ENCODE results near the gene RNF223.

Gene RNF223

GRCh38 chr1:1037366-1038327 is 36.5 kb downstream of the RNF223 start:
- no peak for TF ChIP-seq CTCF (IDR thresholded peaks at IDR 0.05; ENCODE audit: borderline replicate concordance, control extremely low read depth, extremely low read depth, insufficient read depth, missing control alignments)
- DNase-seq (ENCODE audit: low spot score): no peak
- in situ Hi-C loops (cut with MboI; ENCODE audit: low sequenced_read_pairs, unreplicated experiment): no loop called here

GRCh38 chr1:1035291-1035943 is 38.7 kb downstream of the RNF223 start:
- TF ChIP-seq CTCF (IDR thresholded peaks at IDR 0.05; ENCODE audit: borderline replicate concordance, control extremely low read depth, extremely low read depth, insufficient read depth, missing control alignments): no peak
- in situ Hi-C loops (cut with MboI; ENCODE audit: low sequenced_read_pairs, unreplicated experiment): no loop called here
- no peak for DNase-seq (ENCODE audit: low spot score)

- no peak for TF ChIP-seq CTCF (IDR thresholded peaks at IDR 0.05; ENCODE audit: borderline replicate concordance, control extremely low read depth, extremely low read depth, insufficient read depth, missing control alignments)
- in situ Hi-C loops (cut with MboI; ENCODE audit: low sequenced_read_pairs, unreplicated experiment): no loop called here
- DNase-seq (ENCODE audit: low spot score): no peak
These were observed 39.7 kb downstream of the RNF223 start for GRCh38 chr1:1034439-1034781.

GRCh38 chr1:1033731-1034438 is 40.2 kb downstream of the RNF223 start:
- in situ Hi-C loops (cut with MboI; ENCODE audit: low sequenced_read_pairs, unreplicated experiment): no loop called here
- DNase-seq (ENCODE audit: low spot score): peak; percentile 50
- no peak for TF ChIP-seq CTCF (IDR thresholded peaks at IDR 0.05; ENCODE audit: borderline replicate concordance, control extremely low read depth, extremely low read depth, insufficient read depth, missing control alignments)

GRCh38 chr1:1033009-1033587 is 41.0 kb downstream of the RNF223 start:
- TF ChIP-seq CTCF (IDR thresholded peaks at IDR 0.05; ENCODE audit: borderline replicate concordance, control extremely low read depth, extremely low read depth, insufficient read depth, missing control alignments): peak; percentile 85

GRCh38 chr1:1032424-1032823 is 41.7 kb downstream of the RNF223 start:
- TF ChIP-seq CTCF (IDR thresholded peaks at IDR 0.05; ENCODE audit: borderline replicate concordance, control extremely low read depth, extremely low read depth, insufficient read depth, missing control alignments): peak; percentile 35
- in situ Hi-C loops (cut with MboI; ENCODE audit: low sequenced_read_pairs, unreplicated experiment): no loop called here
- DNase-seq (ENCODE audit: low spot score): no peak

More at GRCh38 chr1:1033009-1033587, 41.0 kb downstream of the RNF223 start:
- in situ Hi-C loops (cut with MboI; ENCODE audit: low sequenced_read_pairs, unreplicated experiment): no loop called here
- DNase-seq (ENCODE audit: low spot score): peak; percentile 97
